ENCODE data around the gene PDPR.
"Not testable (repeated sequence)": the region's sequence is repeated elsewhere in the genome, so short reads cannot be mapped to it uniquely, and the experiment has no call there.

Gene PDPR

GRCh38 chr16:70162041-70162451, 47.9 kb downstream of the PDPR start:
- peak; percentile 25 for DNase-seq (ENCODE audit: low read depth)

- DNase-seq (ENCODE audit: low read depth) = no peak
These were observed 49.5 kb downstream of the PDPR start for GRCh38 chr16:70163596-70163995.

- not testable (repeated sequence) for DNase-seq (ENCODE audit: low read depth)
These were observed 52.6 kb downstream of the PDPR start for GRCh38 chr16:70166688-70167087.

GRCh38 chr16:70173212-70173837, 59.2 kb downstream of the PDPR start, which contains the start of gene CLEC18C:
Gene CLEC18C, plus strand, starts transcription at chr16:70173787. Its CDS starts 492 bp downstream, at chr16:70174279.
- not testable (repeated sequence) for DNase-seq (ENCODE audit: low read depth)

- not testable (repeated sequence) for DNase-seq (ENCODE audit: low read depth)
These were observed 59.8 kb downstream of the PDPR start for GRCh38 chr16:70173916-70174315.

- not testable (repeated sequence) for DNase-seq (ENCODE audit: low read depth)
These were observed 60.3 kb downstream of the PDPR start for GRCh38 chr16:70174387-70174932.

- not testable (repeated sequence) for DNase-seq (ENCODE audit: low read depth)
These were observed 73.9 kb downstream of the PDPR start for GRCh38 chr16:70187858-70188607.

GRCh38 chr16:70188608-70188915, 74.4 kb downstream of the PDPR start:
- DNase-seq (ENCODE audit: low read depth) = not testable (repeated sequence)

- DNase-seq (ENCODE audit: low read depth) = not testable (repeated sequence)
These were observed 76.4 kb downstream of the PDPR start for GRCh38 chr16:70190574-70190973.

GRCh38 chr16:70196683-70197300, 82.7 kb downstream of the PDPR start:
- not testable (repeated sequence) for DNase-seq (ENCODE audit: low read depth)

GRCh38 chr16:70197611-70198010, 83.5 kb downstream of the PDPR start:
- not testable (repeated sequence) for DNase-seq (ENCODE audit: low read depth)

GRCh38 chr16:70198230-70198629, 84.1 kb downstream of the PDPR start:
- not testable (repeated sequence) for DNase-seq (ENCODE audit: low read depth)

- DNase-seq (ENCODE audit: low read depth) = not testable (repeated sequence)
These were observed 84.5 kb downstream of the PDPR start for GRCh38 chr16:70198666-70199065.

- DNase-seq (ENCODE audit: low read depth) = not testable (repeated sequence)
These were observed 85.0 kb downstream of the PDPR start for GRCh38 chr16:70199170-70199569.

GRCh38 chr16:70200063-70200462, 85.9 kb downstream of the PDPR start:
- DNase-seq (ENCODE audit: low read depth) = not testable (repeated sequence)

- not testable (repeated sequence) for DNase-seq (ENCODE audit: low read depth)
These were observed 89.4 kb downstream of the PDPR start for GRCh38 chr16:70203508-70203907.

- DNase-seq (ENCODE audit: low read depth) = not testable (repeated sequence)
These were observed 89.9 kb downstream of the PDPR start for GRCh38 chr16:70204010-70204409.

- DNase-seq (ENCODE audit: low read depth) = not testable (repeated sequence)
These were observed 90.7 kb downstream of the PDPR start for GRCh38 chr16:70204668-70205405.

- DNase-seq (ENCODE audit: low read depth) = not testable (repeated sequence)
These were observed 92.2 kb downstream of the PDPR start for GRCh38 chr16:70206382-70206781.

All from stromal cell of bone marrow (primary cell).